Measurements from ENCODE around the gene FIP1L1.

FIP1L1 gene

DNA sequence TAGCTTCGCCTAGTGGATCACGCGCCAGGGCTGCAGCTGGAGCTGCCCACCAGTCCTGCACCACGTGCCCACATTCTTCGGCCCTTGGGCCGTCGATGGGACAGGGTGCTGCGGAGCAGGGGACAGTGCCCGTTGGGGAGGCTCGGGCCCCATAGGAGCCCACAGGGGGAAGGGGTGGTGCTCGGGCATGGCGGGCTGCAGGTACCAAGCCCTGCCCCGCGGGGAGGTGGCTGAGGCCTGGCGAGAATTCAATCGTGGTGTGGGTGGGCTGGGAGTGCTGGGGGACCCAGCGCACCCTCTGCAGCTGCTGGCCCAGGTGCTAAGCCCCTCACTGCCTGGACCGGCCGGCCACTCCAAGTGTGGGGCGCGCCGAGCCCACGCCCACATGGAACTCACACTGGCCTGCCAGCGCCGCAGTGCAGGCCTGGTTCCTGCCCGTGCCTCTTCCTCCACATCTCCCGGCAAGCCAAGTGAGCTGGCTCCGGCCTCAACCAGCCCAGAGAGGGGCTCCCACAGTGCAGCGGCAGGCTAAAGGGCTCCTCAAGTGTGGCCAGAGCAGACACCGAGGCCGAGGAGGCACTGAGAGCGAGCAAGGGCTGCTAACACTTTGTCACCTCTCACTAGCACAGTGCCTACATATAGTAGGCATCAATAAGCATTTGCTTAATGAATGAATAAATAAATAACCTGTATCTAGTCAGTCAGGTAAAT lies 23.3 kb upstream of the FIP1L1 start:
- TF ChIP-seq CTCF (IDR thresholded peaks at IDR 0.05; ENCODE audit: borderline replicate concordance, insufficient read depth, low read depth, low read length), result no peak
- no peak overlapping the region for H3K4me3 ChIP-seq (ENCODE audit: low read depth, low read length)

GRCh38 chr4:53355930-53356521 lies 21.4 kb upstream of the FIP1L1 start:
- TF ChIP-seq CTCF (IDR thresholded peaks at IDR 0.05; ENCODE audit: borderline replicate concordance, insufficient read depth, low read depth, low read length), result no peak
- no peak overlapping the region for H3K4me3 ChIP-seq (ENCODE audit: low read depth, low read length)

DNA sequence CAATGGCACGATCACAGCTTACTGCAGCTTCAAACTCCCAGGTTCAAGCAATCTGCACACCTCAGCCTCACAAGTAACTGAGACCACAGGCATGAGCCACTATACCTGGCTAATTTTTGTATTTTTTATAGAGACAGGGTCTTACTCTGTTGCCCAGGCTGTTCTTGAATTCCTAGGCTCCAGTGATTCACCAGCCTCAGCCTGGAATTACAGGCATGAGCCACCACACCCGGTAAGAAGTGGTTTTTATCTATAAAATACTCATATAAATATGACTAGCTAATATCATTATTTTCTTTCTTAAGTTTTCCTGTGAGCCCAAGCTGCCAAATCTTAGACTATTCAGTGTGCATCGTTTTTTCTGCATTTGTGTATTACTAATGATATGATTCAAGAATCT lies 16.0 kb upstream of the FIP1L1 start:
- TF ChIP-seq CTCF (IDR thresholded peaks at IDR 0.05; ENCODE audit: borderline replicate concordance, insufficient read depth, low read depth, low read length), result no peak
- H3K4me3 ChIP-seq (ENCODE audit: low read depth, low read length), result no peak overlapping the region

DNA sequence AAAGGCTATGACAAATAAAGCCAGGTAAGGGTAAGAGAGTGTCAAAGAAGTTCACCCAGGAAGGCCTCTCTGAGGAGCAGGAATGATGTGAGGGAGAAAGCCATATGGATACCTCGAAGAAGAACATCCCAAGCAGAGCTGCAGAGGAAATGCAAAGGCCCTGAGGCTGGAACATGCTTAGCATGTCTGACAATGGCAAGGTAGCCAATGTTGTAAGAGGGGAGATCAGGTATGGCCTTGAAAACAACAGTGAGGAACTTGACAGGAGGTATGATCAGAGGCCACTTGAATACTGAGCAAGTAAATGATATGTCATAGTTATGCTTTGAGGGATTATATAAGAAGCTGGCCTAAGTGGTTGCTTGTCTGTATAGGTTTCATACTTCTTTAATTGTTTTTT lies 15.3 kb upstream of the FIP1L1 start:
- TF ChIP-seq CTCF (IDR thresholded peaks at IDR 0.05; ENCODE audit: borderline replicate concordance, insufficient read depth, low read depth, low read length), result no peak
- no peak overlapping the region for H3K4me3 ChIP-seq (ENCODE audit: low read depth, low read length)

DNA sequence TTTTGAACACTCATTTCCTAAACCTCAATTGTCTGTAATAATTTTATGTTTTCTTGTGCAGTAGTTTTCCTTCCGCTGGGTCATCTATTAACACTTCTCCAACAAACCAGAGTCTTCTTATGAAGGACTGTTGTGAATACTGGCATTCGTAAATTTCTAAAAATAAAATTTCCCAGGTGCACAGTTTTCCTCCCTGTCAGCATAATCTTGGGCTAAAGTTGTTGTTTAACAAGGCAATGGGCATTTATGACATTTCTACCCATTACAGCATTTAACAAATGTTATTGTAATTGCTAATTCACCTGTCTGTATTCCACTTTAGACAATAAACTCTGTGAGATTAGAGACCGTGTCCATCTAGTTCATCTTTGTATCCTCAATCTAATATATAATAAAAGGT lies 12.8 kb upstream of the FIP1L1 start:
- H3K4me3 ChIP-seq (ENCODE audit: low read depth, low read length), result peak overlapping the region; percentile 79
- TF ChIP-seq CTCF (IDR thresholded peaks at IDR 0.05; ENCODE audit: borderline replicate concordance, insufficient read depth, low read depth, low read length), result no peak

DNA sequence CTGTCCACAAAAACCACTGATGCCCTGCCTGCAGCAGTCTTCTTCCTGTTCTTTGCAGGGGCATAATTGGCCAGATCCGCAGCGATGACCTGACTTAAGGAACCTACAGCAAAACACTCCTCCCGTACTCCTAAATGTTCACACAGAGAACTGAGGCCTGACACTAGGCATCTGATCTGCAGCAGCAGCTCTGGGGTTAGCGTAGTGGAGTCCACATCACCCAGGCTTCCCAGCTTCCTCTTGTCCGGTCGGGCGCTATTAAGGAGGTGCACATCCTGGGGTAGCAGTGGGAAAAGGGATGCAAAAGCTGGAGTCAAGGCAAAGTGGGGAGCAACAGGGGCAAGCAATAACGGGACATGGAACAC lies 12.3 kb upstream of the FIP1L1 start:
- TF ChIP-seq CTCF (IDR thresholded peaks at IDR 0.05; ENCODE audit: borderline replicate concordance, insufficient read depth, low read depth, low read length), result no peak
- H3K4me3 ChIP-seq (ENCODE audit: low read depth, low read length), result peak overlapping the region; percentile 79
